Measurements from ENCODE around the gene PSMB11. TPM values are rescaled to one million over a fixed set of nuclear protein-coding genes. Genes with fewer than 3 reads are reported as not detected.

PSMB11 gene
- total RNA-seq, 1 donor from 2014 or later: not detected

- H3K9ac ChIP-seq: no peak overlapping the region
- H3K9me3 ChIP-seq (ENCODE audit: low read depth): no peaks in the 10 kb centered on the region
- Mint-ChIP-seq H3K9me3 (no peaks in the 10 kb centered on the region), H3K27ac (no peak overlapping the region), H3K27me3 (ENCODE audit: insufficient read depth, low read depth) (no peaks in the 10 kb centered on the region), H3K4me3 (no peak overlapping the region), H3K4me1 (peaks cover 30% of the 10 kb centered on the region), H3K36me3 (peaks cover 30% of the 10 kb centered on the region)
- H2AFZ ChIP-seq (replicated peaks): no peak overlapping the region
- peak overlapping the region; percentile 3 for H3K27ac ChIP-seq
- H3F3A ChIP-seq (ENCODE audit: low read depth): peaks cover 68% of the 10 kb centered on the region
- H3K36me3 ChIP-seq: no peaks in the 10 kb centered on the region
- H3K79me2 ChIP-seq (ENCODE audit: low read depth): peaks cover 21% of the 10 kb centered on the region
- H3K4me1 ChIP-seq: peaks cover 38% of the 10 kb centered on the region
- H3K27me3 ChIP-seq: no peaks in the 10 kb centered on the region
- no peak overlapping the region for H3K4me2 ChIP-seq
- peaks cover 5% of the 10 kb centered on the region for H4K20me1 ChIP-seq (ENCODE audit: low read depth)
- TF ChIP-seq CTCF (IDR thresholded peaks at IDR 0.05) (no peak), EZH2 (IDR thresholded peaks at IDR 0.05) (no peak), EZH2phosphoT487 (IDR thresholded peaks at IDR 0.05) (no peak)
- DNase-seq (ENCODE audit: low spot score): no peak
- H3K4me3 ChIP-seq: no peak overlapping the region
Measured at GRCh38 chr14:23024612-23025075, 17.4 kb upstream of the PSMB11 start.

GRCh38 chr14:23025151-23025814, 16.7 kb upstream of the PSMB11 start:
- H3K4me3 Mint-ChIP-seq: no peak overlapping the region
- TF ChIP-seq EZH2phosphoT487 (IDR thresholded peaks at IDR 0.05): no peak
- no peak for TF ChIP-seq EZH2 (IDR thresholded peaks at IDR 0.05)
- no peak for TF ChIP-seq CTCF (IDR thresholded peaks at IDR 0.05)
- peaks cover 30% of the 10 kb centered on the region for H3K36me3 Mint-ChIP-seq
- Histone ChIP-seq H3K4me3 (no peak overlapping the region), H3K36me3 (no peaks in the 10 kb centered on the region), H2AFZ (replicated peaks) (no peak overlapping the region), H3K79me2 (ENCODE audit: low read depth) (peaks cover 21% of the 10 kb centered on the region), H3K27me3 (no peaks in the 10 kb centered on the region), H4K20me1 (ENCODE audit: low read depth) (peaks cover 5% of the 10 kb centered on the region), H3K4me2 (no peak overlapping the region), H3F3A (ENCODE audit: low read depth) (peaks cover 68% of the 10 kb centered on the region), H3K4me1 (peaks cover 38% of the 10 kb centered on the region), H3K9me3 (ENCODE audit: low read depth) (no peaks in the 10 kb centered on the region), H3K9ac (no peak overlapping the region), H3K27ac (peak overlapping the region; percentile 3)
- H3K27me3 Mint-ChIP-seq (ENCODE audit: insufficient read depth, low read depth): no peaks in the 10 kb centered on the region
- no peak for DNase-seq (ENCODE audit: low spot score)
- H3K4me1 Mint-ChIP-seq: peaks cover 30% of the 10 kb centered on the region
- H3K9me3 Mint-ChIP-seq: no peaks in the 10 kb centered on the region
- no peak overlapping the region for H3K27ac Mint-ChIP-seq

GRCh38 chr14:23028799-23029198, 13.2 kb upstream of the PSMB11 start:
- Mint-ChIP-seq H3K27ac (no peak overlapping the region), H3K27me3 (ENCODE audit: insufficient read depth, low read depth) (no peaks in the 10 kb centered on the region), H3K4me1 (peaks cover 20% of the 10 kb centered on the region), H3K36me3 (peaks cover 45% of the 10 kb centered on the region), H3K9me3 (no peaks in the 10 kb centered on the region), H3K4me3 (no peak overlapping the region)
- Histone ChIP-seq H3K27ac (no peak overlapping the region), H4K20me1 (ENCODE audit: low read depth) (peaks cover 5% of the 10 kb centered on the region), H3K4me3 (no peak overlapping the region), H3K4me1 (peaks cover 18% of the 10 kb centered on the region), H3K36me3 (peaks cover 5% of the 10 kb centered on the region), H3K79me2 (ENCODE audit: low read depth) (peaks cover 49% of the 10 kb centered on the region), H3K4me2 (no peak overlapping the region), H3K9ac (no peak overlapping the region), H3K27me3 (no peaks in the 10 kb centered on the region), H2AFZ (replicated peaks) (no peak overlapping the region), H3F3A (ENCODE audit: low read depth) (peaks cover 47% of the 10 kb centered on the region), H3K9me3 (ENCODE audit: low read depth) (no peaks in the 10 kb centered on the region)
- DNase-seq (ENCODE audit: low spot score): no peak
- no peak for TF ChIP-seq CTCF (IDR thresholded peaks at IDR 0.05)
- TF ChIP-seq EZH2 (IDR thresholded peaks at IDR 0.05): no peak
- no peak for TF ChIP-seq EZH2phosphoT487 (IDR thresholded peaks at IDR 0.05)

Data from neural progenitor cell (in vitro differentiated cells).